Panc1 (cell line): ENCODE data around the gene KASH5. TPM values are rescaled to one million over a fixed set of nuclear protein-coding genes. Genes with fewer than 3 reads are reported as not detected.

ENCODE experiments used
- ATAC-seq: fragments of 200-7000 bp; cut with Tn5 transposase; 2 replicates; pipeline ENCODE4 v1.9.1; 2020; ENCODE audit warnings: mild to moderate bottlenecking, moderate library complexity
- BruUV-seq: library from RNA; stranded (reverse); fragments of 400-500 nt; replicated peaks from 2 replicates; lab custom pipeline; 2021; lab: Mats Ljungman, UMichigan
- CTCF ChIA-PET: fragments of 300-600 bp; sonication (Branson Sonifier 250); formaldehyde crosslinking; loops from one replicate; lab custom pipeline; 2022; ENCODE audit warnings: antibody characterized with exemption; lab: Charles Lee
- POLR2A ChIA-PET: fragments of 300-600 bp; sonication (Branson Sonifier 250); formaldehyde crosslinking; loops from one replicate; lab custom pipeline; 2022; ENCODE audit warnings: antibody characterized with exemption; lab: Charles Lee
- DNase-seq: peaks from one replicate; pipeline ENCODE4 v3.0.0-alpha.2; 2010; ENCODE audit warnings: low read depth, low spot score
- H3K27ac ChIP-seq: 2 replicates; pipeline ENCODE4 v1.5.1; 2011; ENCODE audit warnings: mild to moderate bottlenecking, low read length, inconsistent platforms
- H3K27me3 ChIP-seq: fragments of 200-500 bp; sonication (Bioruptor generic); 2 replicates; pipeline ENCODE4 v1.6.0; 2014; ENCODE audit warnings: low read length, inconsistent platforms; ENCODE audit not compliant: control insufficient read depth, insufficient read depth
- H3K36me3 ChIP-seq: fragments of 200-500 bp; sonication (Bioruptor generic); 2 replicates; pipeline ENCODE4 v1.5.1; 2014; ENCODE audit warnings: inconsistent platforms, mild to moderate bottlenecking, low read length, moderate library complexity; ENCODE audit not compliant: control insufficient read depth, insufficient read depth
- H3K4me1 ChIP-seq: 2 replicates; pipeline ENCODE4 v1.5.1; 2011; ENCODE audit warnings: inconsistent platforms, mild to moderate bottlenecking, low read length, moderate library complexity; ENCODE audit not compliant: control insufficient read depth, insufficient read depth
- H3K4me3 ChIP-seq, 2 experiments: 2 replicates each; pipeline ENCODE4 v1.5.1; 2011 to 2012; ENCODE audit warnings: low read depth in 2 of 2, low read length in 2 of 2, mild to moderate bottlenecking in 2 of 2, inconsistent platforms in 1 of 2, moderate library complexity in 1 of 2
- H3K9me3 ChIP-seq: fragments of 200-500 bp; sonication (Bioruptor generic); 2 replicates; pipeline ENCODE4 v1.5.1; 2014; ENCODE audit warnings: low read depth, mild to moderate bottlenecking, inconsistent platforms, low read length, moderate library complexity; ENCODE audit not compliant: control insufficient read depth, insufficient read depth
- POLR2AphosphoS5 ChIP-seq: IDR thresholded peaks from 2 replicates; pipeline ENCODE4 v1.6.1; 2012; ENCODE audit warnings: mild to moderate bottlenecking, low read depth, low read length, moderate library complexity
- SIN3A ChIP-seq: IDR thresholded peaks from 2 replicates; pipeline ENCODE4 v1.6.1; 2012; ENCODE audit warnings: low read depth, mild to moderate bottlenecking, low read length, moderate library complexity, borderline replicate concordance; ENCODE audit not compliant: insufficient read depth
- TCF7L2 ChIP-seq: IDR thresholded peaks from 2 replicates; pipeline ENCODE4 v1.6.1; 2011; ENCODE audit warnings: mild to moderate bottlenecking, low read depth, low read length, inconsistent platforms
- in situ Hi-C: cut with HindIII; loops from 2 replicates; pipeline ENCODE4 v1.10.0; 2016; ENCODE audit warnings: low sequenced_read_pairs, low pct_unique_long_range_greater_than_20kb
- intact Hi-C: fragments of 100-400 bp; cut with micrococcal nuclease; formaldehyde crosslinking; loops from one replicate; pipeline ENCODE4 v1.10.0; 2022; ENCODE audit not compliant: unreplicated experiment
- total RNA-seq: library from RNA; stranded (reverse); gene quantifications from one replicate; pipeline ENCODE4 v1.2.1, GENCODE V29; 2021; ENCODE audit not compliant: unreplicated experiment
- TF ChIP-seq, protein P1 (sequence below), 2 experiments: IDR thresholded peaks; 2 replicates each; pipeline ENCODE4 v1.6.1; 2011 to 2012; ENCODE audit warnings: low read depth in 2 of 2, control low read depth in 1 of 2, low read length in 1 of 2, mild to moderate bottlenecking in 1 of 2, moderate library complexity in 1 of 2; ENCODE audit not compliant: insufficient read depth in 1 of 2
- TF ChIP-seq, protein P2 (sequence below): fragments of 450-650 bp; IDR thresholded peaks from 2 replicates; pipeline ENCODE4 v1.5.1; 2017; ENCODE audit warnings: mild to moderate bottlenecking

The KASH5 gene
- total RNA-seq, 1 experiment from 2014 or later: not detected

DNA sequence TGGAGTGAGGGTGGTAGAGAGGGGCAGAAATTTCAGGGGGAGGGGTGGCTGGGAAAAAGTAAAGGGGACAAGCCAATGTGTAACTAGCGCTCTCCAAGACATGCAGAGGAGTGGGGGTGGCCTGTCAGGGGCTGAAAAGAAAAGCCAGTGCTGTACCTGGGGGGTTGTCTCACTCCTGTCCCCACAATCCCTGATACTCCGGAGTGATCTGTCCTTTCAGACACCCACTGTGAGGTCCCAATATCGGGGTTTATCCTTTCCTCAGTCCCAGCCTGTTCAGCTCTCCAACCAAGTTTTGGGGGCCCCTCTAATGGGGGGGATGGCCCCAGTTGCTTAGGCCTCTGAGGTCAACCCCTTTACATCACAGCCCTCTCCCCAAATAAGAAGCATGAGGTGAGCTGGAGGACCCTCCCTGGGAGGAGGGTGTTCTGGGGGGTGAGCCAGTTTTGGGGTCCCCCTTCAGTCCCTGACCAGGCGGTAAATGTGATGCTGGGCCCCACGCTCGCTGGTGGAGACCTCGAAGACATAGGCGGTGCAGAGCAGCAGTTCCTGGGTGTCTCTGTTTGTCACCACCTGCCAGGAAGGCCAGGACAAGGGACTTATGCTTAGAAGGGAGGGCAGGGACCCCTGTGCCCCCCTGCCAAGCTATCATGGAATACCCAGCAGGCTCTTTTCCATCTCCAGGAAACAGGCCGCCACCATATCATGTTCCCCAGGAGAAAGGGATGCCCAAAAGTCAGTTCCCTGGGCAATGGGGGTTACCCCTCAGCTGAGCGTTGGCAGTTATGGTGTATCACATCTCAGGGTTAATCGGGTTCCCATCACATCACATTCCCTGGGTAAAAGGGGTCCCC lies 47.0 kb upstream of the KASH5 start:
- POLR2A ChIA-PET: no interaction called here
- ATAC-seq: no peak
- CTCF ChIA-PET: no interaction called here
- H3K9me3 ChIP-seq: no peaks in the 10 kb centered on the region
- H3K27ac ChIP-seq: no peak overlapping the region
- TF ChIP-seq TCF7L2 (no peak), POLR2AphosphoS5 (no peak), SIN3A (no peak)
- TF ChIP-seq, protein P1, sequence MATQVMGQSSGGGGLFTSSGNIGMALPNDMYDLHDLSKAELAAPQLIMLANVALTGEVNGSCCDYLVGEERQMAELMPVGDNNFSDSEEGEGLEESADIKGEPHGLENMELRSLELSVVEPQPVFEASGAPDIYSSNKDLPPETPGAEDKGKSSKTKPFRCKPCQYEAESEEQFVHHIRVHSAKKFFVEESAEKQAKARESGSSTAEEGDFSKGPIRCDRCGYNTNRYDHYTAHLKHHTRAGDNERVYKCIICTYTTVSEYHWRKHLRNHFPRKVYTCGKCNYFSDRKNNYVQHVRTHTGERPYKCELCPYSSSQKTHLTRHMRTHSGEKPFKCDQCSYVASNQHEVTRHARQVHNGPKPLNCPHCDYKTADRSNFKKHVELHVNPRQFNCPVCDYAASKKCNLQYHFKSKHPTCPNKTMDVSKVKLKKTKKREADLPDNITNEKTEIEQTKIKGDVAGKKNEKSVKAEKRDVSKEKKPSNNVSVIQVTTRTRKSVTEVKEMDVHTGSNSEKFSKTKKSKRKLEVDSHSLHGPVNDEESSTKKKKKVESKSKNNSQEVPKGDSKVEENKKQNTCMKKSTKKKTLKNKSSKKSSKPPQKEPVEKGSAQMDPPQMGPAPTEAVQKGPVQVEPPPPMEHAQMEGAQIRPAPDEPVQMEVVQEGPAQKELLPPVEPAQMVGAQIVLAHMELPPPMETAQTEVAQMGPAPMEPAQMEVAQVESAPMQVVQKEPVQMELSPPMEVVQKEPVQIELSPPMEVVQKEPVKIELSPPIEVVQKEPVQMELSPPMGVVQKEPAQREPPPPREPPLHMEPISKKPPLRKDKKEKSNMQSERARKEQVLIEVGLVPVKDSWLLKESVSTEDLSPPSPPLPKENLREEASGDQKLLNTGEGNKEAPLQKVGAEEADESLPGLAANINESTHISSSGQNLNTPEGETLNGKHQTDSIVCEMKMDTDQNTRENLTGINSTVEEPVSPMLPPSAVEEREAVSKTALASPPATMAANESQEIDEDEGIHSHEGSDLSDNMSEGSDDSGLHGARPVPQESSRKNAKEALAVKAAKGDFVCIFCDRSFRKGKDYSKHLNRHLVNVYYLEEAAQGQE (IDR thresholded peaks at IDR 0.05; ENCODE audit: insufficient read depth in 1 of 2, low read depth in 2 of 2, low read length in 1 of 2): no peak
- TF ChIP-seq, protein P2, sequence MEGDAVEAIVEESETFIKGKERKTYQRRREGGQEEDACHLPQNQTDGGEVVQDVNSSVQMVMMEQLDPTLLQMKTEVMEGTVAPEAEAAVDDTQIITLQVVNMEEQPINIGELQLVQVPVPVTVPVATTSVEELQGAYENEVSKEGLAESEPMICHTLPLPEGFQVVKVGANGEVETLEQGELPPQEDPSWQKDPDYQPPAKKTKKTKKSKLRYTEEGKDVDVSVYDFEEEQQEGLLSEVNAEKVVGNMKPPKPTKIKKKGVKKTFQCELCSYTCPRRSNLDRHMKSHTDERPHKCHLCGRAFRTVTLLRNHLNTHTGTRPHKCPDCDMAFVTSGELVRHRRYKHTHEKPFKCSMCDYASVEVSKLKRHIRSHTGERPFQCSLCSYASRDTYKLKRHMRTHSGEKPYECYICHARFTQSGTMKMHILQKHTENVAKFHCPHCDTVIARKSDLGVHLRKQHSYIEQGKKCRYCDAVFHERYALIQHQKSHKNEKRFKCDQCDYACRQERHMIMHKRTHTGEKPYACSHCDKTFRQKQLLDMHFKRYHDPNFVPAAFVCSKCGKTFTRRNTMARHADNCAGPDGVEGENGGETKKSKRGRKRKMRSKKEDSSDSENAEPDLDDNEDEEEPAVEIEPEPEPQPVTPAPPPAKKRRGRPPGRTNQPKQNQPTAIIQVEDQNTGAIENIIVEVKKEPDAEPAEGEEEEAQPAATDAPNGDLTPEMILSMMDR: no peak
- DNase-seq: no peak
- H3K4me3 ChIP-seq: no peak overlapping the region
- in situ Hi-C loops (no loop called here), intact Hi-C loops (no loop called here)
- peaks cover 3% of the 10 kb centered on the region; the same call in 1 of the 2 replicates for H3K4me1 ChIP-seq
- no peaks in the 10 kb centered on the region for H3K36me3 ChIP-seq
- no peaks in the 10 kb centered on the region for H3K27me3 ChIP-seq
- BruUV-seq: TSS peak; percentile 74

DNA sequence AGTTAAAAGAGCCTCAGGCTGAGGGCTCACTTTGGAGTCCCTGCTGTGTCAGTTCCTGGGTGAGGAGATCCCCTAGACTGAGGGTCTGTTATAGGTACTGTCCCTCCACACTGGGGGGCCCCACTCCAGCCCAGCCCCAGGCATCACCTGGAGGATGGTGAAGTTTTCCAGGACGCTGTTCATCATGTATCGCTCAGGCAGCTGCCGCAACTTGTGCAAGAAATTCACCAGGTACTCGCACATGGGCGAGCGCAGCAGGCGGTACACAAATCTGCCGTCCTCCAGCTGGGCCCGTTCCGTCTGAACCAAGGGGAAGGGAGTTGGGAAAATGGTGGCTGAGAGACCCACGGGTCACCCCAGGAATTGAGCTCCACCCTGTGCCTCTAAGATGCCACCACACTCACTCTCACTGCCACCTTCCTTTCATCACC lies 45.7 kb upstream of the KASH5 start:
- Histone ChIP-seq H3K9me3 (no peaks in the 10 kb centered on the region), H3K4me3 (no peak overlapping the region), H3K27me3 (no peaks in the 10 kb centered on the region), H3K36me3 (no peaks in the 10 kb centered on the region; the same call in none of the 2 replicates), H3K27ac (no peak overlapping the region), H3K4me1 (peaks cover 3% of the 10 kb centered on the region; the same call in 1 of the 2 replicates)
- intact Hi-C loops (no loop called here), in situ Hi-C loops (no loop called here)
- TF ChIP-seq POLR2AphosphoS5 (no peak), TCF7L2 (no peak), SIN3A (no peak)
- TF ChIP-seq, protein P2: no peak
- TF ChIP-seq, protein P1 (IDR thresholded peaks at IDR 0.05; ENCODE audit: insufficient read depth in 1 of 2, low read depth in 2 of 2, low read length in 1 of 2): no peak
- ATAC-seq (no peak), DNase-seq (no peak)
- CTCF ChIA-PET: no interaction called here
- BruUV-seq: no TSS peak
- POLR2A ChIA-PET: no interaction called here
